ENCODE measurements around the gene ZNF213.
A peak's percentile ranks its signal among the peaks of the same experiment; 100 is the strongest.

The ZNF213 gene

DNA sequence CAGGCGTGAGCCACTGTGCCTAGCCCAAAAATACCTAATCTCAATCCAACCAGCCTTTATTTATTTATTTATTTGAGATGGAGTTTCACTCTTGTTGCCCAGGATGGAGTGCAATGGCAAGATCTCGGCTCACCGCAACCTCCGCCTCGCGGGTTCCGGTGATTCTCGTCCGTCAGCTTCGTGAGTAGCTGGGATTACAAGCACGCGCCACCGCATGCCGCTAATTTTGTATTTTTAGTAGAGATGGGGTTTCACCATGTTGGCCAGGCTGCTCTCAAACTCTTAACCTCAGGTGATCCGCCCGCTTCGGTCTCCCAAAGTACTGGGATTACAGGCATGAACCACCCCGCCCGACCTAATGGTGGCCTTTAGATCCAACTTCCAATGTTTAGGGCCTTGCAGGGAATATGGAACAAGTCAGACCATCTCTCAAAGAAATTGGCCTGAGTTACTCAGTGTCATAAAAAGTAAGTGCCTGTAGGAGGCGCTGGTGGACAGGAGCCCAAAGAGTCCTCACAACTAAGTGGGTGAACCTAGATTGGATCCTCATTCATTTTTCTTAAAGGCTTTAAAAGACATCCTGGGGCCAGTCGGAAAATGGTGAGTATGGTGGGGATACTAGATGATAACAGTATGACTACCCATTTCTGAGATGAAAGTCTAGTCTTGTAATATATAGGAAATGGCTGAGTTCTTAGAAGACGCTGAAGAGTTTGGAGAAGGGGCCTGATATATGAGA is 40.4 kb upstream of the ZNF213 start:
- Histone ChIP-seq H4K20me1 (ENCODE audit: insufficient read depth, low read length, poor library complexity, severe bottlenecking) (no peaks in the 10 kb centered on the region), H3K79me2 (ENCODE audit: insufficient read depth, low read length) (no peaks in the 10 kb centered on the region), H3K4me1 (ENCODE audit: insufficient read depth, low read length, poor library complexity, severe bottlenecking) (peaks cover 4% of the 10 kb centered on the region), H3K4me3 (ENCODE audit: low read length, poor library complexity, severe bottlenecking) (no peak overlapping the region), H3K4me2 (ENCODE audit: low read depth, low read length, poor library complexity, severe bottlenecking) (no peak overlapping the region), H3K9me3 (ENCODE audit: insufficient read depth, low read depth, low read length) (no peaks in the 10 kb centered on the region), H3F3A (ENCODE audit: low read depth) (no peaks in the 10 kb centered on the region), H3K27me3 (ENCODE audit: insufficient read depth, low read length, poor library complexity, severe bottlenecking) (no peaks in the 10 kb centered on the region), H2AFZ (ENCODE audit: low read length) (no peak overlapping the region), H3K9me2 (replicated peaks; ENCODE audit: low read depth, low read length) (no peaks in the 10 kb centered on the region), H3K9ac (ENCODE audit: low read depth, low read length, poor library complexity, severe bottlenecking) (no peak overlapping the region), H3K36me3 (ENCODE audit: insufficient read depth, low read length) (no peaks in the 10 kb centered on the region)
- TF ChIP-seq, protein P1, sequence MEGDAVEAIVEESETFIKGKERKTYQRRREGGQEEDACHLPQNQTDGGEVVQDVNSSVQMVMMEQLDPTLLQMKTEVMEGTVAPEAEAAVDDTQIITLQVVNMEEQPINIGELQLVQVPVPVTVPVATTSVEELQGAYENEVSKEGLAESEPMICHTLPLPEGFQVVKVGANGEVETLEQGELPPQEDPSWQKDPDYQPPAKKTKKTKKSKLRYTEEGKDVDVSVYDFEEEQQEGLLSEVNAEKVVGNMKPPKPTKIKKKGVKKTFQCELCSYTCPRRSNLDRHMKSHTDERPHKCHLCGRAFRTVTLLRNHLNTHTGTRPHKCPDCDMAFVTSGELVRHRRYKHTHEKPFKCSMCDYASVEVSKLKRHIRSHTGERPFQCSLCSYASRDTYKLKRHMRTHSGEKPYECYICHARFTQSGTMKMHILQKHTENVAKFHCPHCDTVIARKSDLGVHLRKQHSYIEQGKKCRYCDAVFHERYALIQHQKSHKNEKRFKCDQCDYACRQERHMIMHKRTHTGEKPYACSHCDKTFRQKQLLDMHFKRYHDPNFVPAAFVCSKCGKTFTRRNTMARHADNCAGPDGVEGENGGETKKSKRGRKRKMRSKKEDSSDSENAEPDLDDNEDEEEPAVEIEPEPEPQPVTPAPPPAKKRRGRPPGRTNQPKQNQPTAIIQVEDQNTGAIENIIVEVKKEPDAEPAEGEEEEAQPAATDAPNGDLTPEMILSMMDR (conservative IDR thresholded peaks at IDR 0.05; ENCODE audit: low read length): peak; percentile 66
- no peak for TF ChIP-seq EZH2phosphoT487 (IDR thresholded peaks at IDR 0.05; ENCODE audit: borderline replicate concordance)

DNA sequence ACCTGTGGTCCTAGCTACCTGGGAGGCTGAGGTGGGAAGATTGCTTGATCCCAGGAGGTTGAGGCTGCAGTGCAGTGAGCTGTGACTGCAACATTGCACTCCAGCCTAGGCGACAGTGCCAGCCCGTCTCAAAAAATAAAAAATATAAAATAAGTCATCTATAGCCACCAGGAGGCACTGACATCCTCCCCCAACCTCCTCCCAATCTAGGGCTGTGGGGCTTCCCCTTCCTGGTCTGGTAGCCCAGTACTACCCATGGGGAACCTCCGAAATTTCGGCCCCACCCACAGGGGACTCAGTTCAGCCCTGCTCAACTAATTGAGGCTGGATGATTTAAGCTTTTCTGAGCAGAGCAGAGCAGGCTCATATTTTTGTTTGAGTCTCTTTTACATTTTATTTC is 39.0 kb upstream of the ZNF213 start:
- H3K27me3 ChIP-seq (ENCODE audit: insufficient read depth, low read length, poor library complexity, severe bottlenecking): no peaks in the 10 kb centered on the region
- H3K36me3 ChIP-seq (ENCODE audit: insufficient read depth, low read length): no peaks in the 10 kb centered on the region
- H3K9me3 ChIP-seq (ENCODE audit: insufficient read depth, low read depth, low read length): no peaks in the 10 kb centered on the region
- H3K9me2 ChIP-seq (replicated peaks; ENCODE audit: low read depth, low read length): no peaks in the 10 kb centered on the region
- H2AFZ ChIP-seq (ENCODE audit: low read length): peak overlapping the region; percentile 49; the same call in 1 of the 2 replicates
- TF ChIP-seq, protein P1 (conservative IDR thresholded peaks at IDR 0.05; ENCODE audit: low read length): peak; percentile 34
- no peak for TF ChIP-seq EZH2phosphoT487 (IDR thresholded peaks at IDR 0.05; ENCODE audit: borderline replicate concordance)
- no peaks in the 10 kb centered on the region for H4K20me1 ChIP-seq (ENCODE audit: insufficient read depth, low read length, poor library complexity, severe bottlenecking)
- H3K4me2 ChIP-seq (ENCODE audit: low read depth, low read length, poor library complexity, severe bottlenecking): no peak overlapping the region
- peaks cover 4% of the 10 kb centered on the region for H3K4me1 ChIP-seq (ENCODE audit: insufficient read depth, low read length, poor library complexity, severe bottlenecking)
- no peak overlapping the region for H3K9ac ChIP-seq (ENCODE audit: low read depth, low read length, poor library complexity, severe bottlenecking)
- H3K4me3 ChIP-seq (ENCODE audit: low read length, poor library complexity, severe bottlenecking): no peak overlapping the region
- no peaks in the 10 kb centered on the region for H3K79me2 ChIP-seq (ENCODE audit: insufficient read depth, low read length)
- no peaks in the 10 kb centered on the region for H3F3A ChIP-seq (ENCODE audit: low read depth)

DNA sequence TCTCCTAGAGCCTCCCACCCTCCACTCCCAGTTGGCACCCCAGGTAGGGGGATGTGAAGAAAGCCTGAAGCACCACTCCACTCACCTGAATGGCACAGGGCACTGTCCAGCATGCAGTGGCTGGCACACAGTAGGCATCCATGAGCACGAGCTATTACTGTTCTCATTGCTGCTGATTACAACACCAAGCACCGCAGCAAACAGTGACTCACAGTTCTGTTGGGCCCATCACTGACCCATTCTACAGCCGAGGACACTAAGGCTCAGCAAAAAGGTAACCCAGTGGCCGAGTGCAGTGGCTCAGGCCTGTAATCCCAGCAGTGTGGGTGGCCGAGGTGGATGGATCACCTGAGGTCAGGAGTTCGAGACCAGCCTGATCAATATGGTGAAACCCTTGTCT is 38.5 kb upstream of the ZNF213 start:
- no peaks in the 10 kb centered on the region for H3K9me3 ChIP-seq (ENCODE audit: insufficient read depth, low read depth, low read length)

More for the DNA sequence above, 38.5 kb upstream of the ZNF213 start:
- peak overlapping the region; percentile 49; the same call in 1 of the 2 replicates for H2AFZ ChIP-seq (ENCODE audit: low read length)
- no peaks in the 10 kb centered on the region for H3K36me3 ChIP-seq (ENCODE audit: insufficient read depth, low read length)
- no peaks in the 10 kb centered on the region for H3K27me3 ChIP-seq (ENCODE audit: insufficient read depth, low read length, poor library complexity, severe bottlenecking)
- no peak for TF ChIP-seq EZH2phosphoT487 (IDR thresholded peaks at IDR 0.05; ENCODE audit: borderline replicate concordance)
- TF ChIP-seq, protein P1 (conservative IDR thresholded peaks at IDR 0.05; ENCODE audit: low read length): no peak
- peaks cover 4% of the 10 kb centered on the region for H3K4me1 ChIP-seq (ENCODE audit: insufficient read depth, low read length, poor library complexity, severe bottlenecking)
- H3K4me2 ChIP-seq (ENCODE audit: low read depth, low read length, poor library complexity, severe bottlenecking): no peak overlapping the region
- no peak overlapping the region for H3K9ac ChIP-seq (ENCODE audit: low read depth, low read length, poor library complexity, severe bottlenecking)
- no peaks in the 10 kb centered on the region for H3K9me2 ChIP-seq (replicated peaks; ENCODE audit: low read depth, low read length)
- no peaks in the 10 kb centered on the region for H3F3A ChIP-seq (ENCODE audit: low read depth)
- H4K20me1 ChIP-seq (ENCODE audit: insufficient read depth, low read length, poor library complexity, severe bottlenecking): no peaks in the 10 kb centered on the region
- no peak overlapping the region for H3K4me3 ChIP-seq (ENCODE audit: low read length, poor library complexity, severe bottlenecking)
- H3K79me2 ChIP-seq (ENCODE audit: insufficient read depth, low read length): no peaks in the 10 kb centered on the region
